Suprapubic skin (tissue), 4 donors: ENCODE data around the gene LIN52. TPM values are rescaled to one million over a fixed set of nuclear protein-coding genes. Genes with fewer than 3 reads are reported as not detected.
"Not testable (repeated sequence)": the region's sequence is repeated elsewhere in the genome, so short reads cannot be mapped to it uniquely, and the experiment has no call there.

ENCODE experiments used
- DNase-seq, 2 donors: peaks; one replicate each; pipeline ENCODE4 v3.0.0-alpha.2; 2019; ENCODE audit warnings: low spot score in 2 of 2
- H3K27ac ChIP-seq: fragments of 200-600 bp; sonication (generic); one replicate; pipeline ENCODE4 v1.5.1; 2019
- H3K27me3 ChIP-seq: fragments of 200-600 bp; sonication (generic); one replicate; pipeline ENCODE4 v1.5.1; 2019
- H3K36me3 ChIP-seq: fragments of 200-600 bp; sonication (generic); one replicate; pipeline ENCODE4 v1.5.1; 2019
- H3K4me1 ChIP-seq: fragments of 200-600 bp; sonication (generic); one replicate; pipeline ENCODE4 v1.5.1; 2019
- H3K4me3 ChIP-seq: fragments of 200-600 bp; sonication (generic); one replicate; pipeline ENCODE4 v1.5.1; 2019; ENCODE audit warnings: mild to moderate bottlenecking
- H3K9me3 ChIP-seq: fragments of 200-600 bp; sonication (generic); one replicate; pipeline ENCODE4 v1.5.1; 2019
- EP300 ChIP-seq: sonication (generic); formaldehyde crosslinking; IDR thresholded peaks from one replicate; pipeline ENCODE4 v1.6.1; 2017; ENCODE audit warnings: antibody characterized with exemption
- POLR2A ChIP-seq, 2 donors: fragments of 450-650 bp; IDR thresholded peaks; one replicate each; pipeline ENCODE4 v1.6.1; 2017; ENCODE audit warnings: antibody characterized with exemption in 2 of 2, mild to moderate bottlenecking in 2 of 2, moderate library complexity in 2 of 2
- POLR2AphosphoS5 ChIP-seq, 3 donors: sonication (generic); formaldehyde crosslinking; IDR thresholded peaks; one replicate each; pipeline ENCODE4 v1.6.1; 2017; ENCODE audit warnings: antibody characterized with exemption in 3 of 3
- WGBS: methylation state at CpG from one replicate; pipeline ENCODE4 v1.1.5; 2018; 5-methylcytosine and 5-hydroxymethylcytosine counted together
- total RNA-seq, 4 donors: library from RNA; depleted of rRNA; stranded (reverse); fragments of >200 nt; gene quantifications; one replicate each; pipeline ENCODE4 v1.1.0, GENCODE V29; 2016
- TF ChIP-seq, protein P1 (sequence below), 2 donors: fragments of 200-600 bp in 1 of 2; fragments of 450-650 bp in 1 of 2; sonication (generic) in 1 of 2; IDR thresholded peaks; one replicate each; pipeline ENCODE4 v1.5.1; 2016 to 2019; ENCODE audit warnings: antibody characterized with exemption in 2 of 2, mild to moderate bottlenecking in 1 of 2, moderate library complexity in 1 of 2

Gene LIN52
- total RNA-seq, 4 donors from 2014 or later, result 3.9 to 7.4 (median 5.2) TPM

GRCh38 chr14:74105381-74105780 is 20.6 kb downstream of the LIN52 start:
- Histone ChIP-seq H3K27ac (no peak overlapping the region), H3K4me1 (no peaks in the 10 kb centered on the region), H3K9me3 (no peaks in the 10 kb centered on the region), H3K4me3 (no peak overlapping the region), H3K36me3 (peaks cover 24% of the 10 kb centered on the region), H3K27me3 (no peaks in the 10 kb centered on the region)
- 93% methylated on average over 2 of the region's 2 CpGs for WGBS
- DNase-seq, result no peak
- TF ChIP-seq, protein P1, sequence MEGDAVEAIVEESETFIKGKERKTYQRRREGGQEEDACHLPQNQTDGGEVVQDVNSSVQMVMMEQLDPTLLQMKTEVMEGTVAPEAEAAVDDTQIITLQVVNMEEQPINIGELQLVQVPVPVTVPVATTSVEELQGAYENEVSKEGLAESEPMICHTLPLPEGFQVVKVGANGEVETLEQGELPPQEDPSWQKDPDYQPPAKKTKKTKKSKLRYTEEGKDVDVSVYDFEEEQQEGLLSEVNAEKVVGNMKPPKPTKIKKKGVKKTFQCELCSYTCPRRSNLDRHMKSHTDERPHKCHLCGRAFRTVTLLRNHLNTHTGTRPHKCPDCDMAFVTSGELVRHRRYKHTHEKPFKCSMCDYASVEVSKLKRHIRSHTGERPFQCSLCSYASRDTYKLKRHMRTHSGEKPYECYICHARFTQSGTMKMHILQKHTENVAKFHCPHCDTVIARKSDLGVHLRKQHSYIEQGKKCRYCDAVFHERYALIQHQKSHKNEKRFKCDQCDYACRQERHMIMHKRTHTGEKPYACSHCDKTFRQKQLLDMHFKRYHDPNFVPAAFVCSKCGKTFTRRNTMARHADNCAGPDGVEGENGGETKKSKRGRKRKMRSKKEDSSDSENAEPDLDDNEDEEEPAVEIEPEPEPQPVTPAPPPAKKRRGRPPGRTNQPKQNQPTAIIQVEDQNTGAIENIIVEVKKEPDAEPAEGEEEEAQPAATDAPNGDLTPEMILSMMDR (IDR thresholded peaks at IDR 0.05), result no peak

- no peaks in the 10 kb centered on the region for H3K9me3 ChIP-seq
- no peaks in the 10 kb centered on the region for H3K27me3 ChIP-seq
- no peaks in the 10 kb centered on the region for H3K4me1 ChIP-seq
- TF ChIP-seq POLR2A (IDR thresholded peaks at IDR 0.05) (no peak), EP300 (no peak), POLR2AphosphoS5 (IDR thresholded peaks at IDR 0.05) (no peak)
- TF ChIP-seq, protein P1 (IDR thresholded peaks at IDR 0.05), result no peak
- DNase-seq, result no peak
- H3K27ac ChIP-seq, result no peak overlapping the region
- H3K4me3 ChIP-seq, result no peak overlapping the region
- WGBS, result 88% methylated on average over 1 of the region's 1 CpG
- H3K36me3 ChIP-seq, result peaks cover 4% of the 10 kb centered on the region
Measured at GRCh38 chr14:74109369-74109768, 24.6 kb downstream of the LIN52 start.

- not testable (repeated sequence) for H3K27ac ChIP-seq, H3K9me3 ChIP-seq, H3K4me3 ChIP-seq, H3K36me3 ChIP-seq, H3K4me1 ChIP-seq, H3K27me3 ChIP-seq, DNase-seq
- TF ChIP-seq, protein P1 (IDR thresholded peaks at IDR 0.05), result peak; percentile 23 to 38
- WGBS, result 90% methylated on average over 13 of the region's 13 CpGs
Measured at GRCh38 chr14:74111395-74112216, 26.9 kb downstream of the LIN52 start.

GRCh38 chr14:74125487-74125886 is 40.7 kb downstream of the LIN52 start:
- not testable (repeated sequence) for H3K4me3 ChIP-seq, H3K9me3 ChIP-seq, H3K36me3 ChIP-seq, H3K27ac ChIP-seq, H3K27me3 ChIP-seq, H3K4me1 ChIP-seq, DNase-seq
- WGBS, result 92% methylated on average over 4 of the region's 5 CpGs

DNA sequence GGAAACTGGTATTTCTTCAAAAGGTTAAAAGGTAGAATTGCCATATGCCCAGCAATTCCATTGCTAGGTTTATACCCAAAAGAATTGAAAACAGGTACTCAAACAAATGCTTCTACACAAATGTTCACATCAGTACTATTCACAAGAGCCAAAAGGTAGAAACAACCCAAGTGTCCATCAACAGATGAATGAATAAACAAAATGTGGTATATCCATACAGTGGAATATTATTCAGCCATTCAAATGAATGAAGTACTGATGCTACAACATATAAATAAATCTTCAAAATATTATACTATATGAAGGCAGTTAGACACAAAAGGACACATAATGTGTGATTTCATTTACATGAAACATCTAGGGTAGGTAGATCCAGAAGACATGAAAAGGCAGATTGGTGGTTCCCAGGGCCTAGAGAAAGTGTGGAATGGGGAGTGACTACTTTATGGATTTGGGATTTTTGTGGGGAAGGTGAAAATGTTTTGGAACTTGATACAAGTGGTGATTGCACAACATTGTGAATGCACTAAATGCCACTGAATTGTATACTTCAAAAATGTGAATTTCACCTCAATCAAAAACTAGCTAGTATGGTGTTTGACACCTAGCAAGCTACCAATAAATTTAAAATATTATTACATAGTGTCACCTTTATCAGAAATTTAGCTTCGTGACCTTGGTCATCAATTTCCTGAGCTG is 41.7 kb downstream of the LIN52 start:
- Histone ChIP-seq H3K4me3 (no peak overlapping the region), H3K27me3 (no peaks in the 10 kb centered on the region), H3K36me3 (no peaks in the 10 kb centered on the region), H3K27ac (no peak overlapping the region), H3K9me3 (no peaks in the 10 kb centered on the region), H3K4me1 (no peaks in the 10 kb centered on the region)
- no peak for DNase-seq
- 94% methylated on average over 1 of the region's 1 CpG for WGBS
- TF ChIP-seq POLR2A (IDR thresholded peaks at IDR 0.05) (no peak), EP300 (no peak), POLR2AphosphoS5 (IDR thresholded peaks at IDR 0.05) (no peak)
- TF ChIP-seq, protein P1 (IDR thresholded peaks at IDR 0.05), result no peak
